Astrocyte (in vitro differentiated cells and primary cell): ENCODE data around the gene LZTS2.

Experiments
- EZH2 ChIP-seq: IDR thresholded peaks from 2 replicates; pipeline ENCODE4 v1.6.1; 2012; ENCODE audit warnings: mild to moderate bottlenecking, low read length, inconsistent platforms; ENCODE audit not compliant: insufficient read depth
- TF ChIP-seq, protein P1 (sequence below): IDR thresholded peaks from 2 replicates; pipeline ENCODE4 v1.5.1; 2011; ENCODE audit warnings: low read depth, mild to moderate bottlenecking, inconsistent platforms, low read length, moderate library complexity; ENCODE audit not compliant: insufficient read depth

- TF ChIP-seq, protein P1, sequence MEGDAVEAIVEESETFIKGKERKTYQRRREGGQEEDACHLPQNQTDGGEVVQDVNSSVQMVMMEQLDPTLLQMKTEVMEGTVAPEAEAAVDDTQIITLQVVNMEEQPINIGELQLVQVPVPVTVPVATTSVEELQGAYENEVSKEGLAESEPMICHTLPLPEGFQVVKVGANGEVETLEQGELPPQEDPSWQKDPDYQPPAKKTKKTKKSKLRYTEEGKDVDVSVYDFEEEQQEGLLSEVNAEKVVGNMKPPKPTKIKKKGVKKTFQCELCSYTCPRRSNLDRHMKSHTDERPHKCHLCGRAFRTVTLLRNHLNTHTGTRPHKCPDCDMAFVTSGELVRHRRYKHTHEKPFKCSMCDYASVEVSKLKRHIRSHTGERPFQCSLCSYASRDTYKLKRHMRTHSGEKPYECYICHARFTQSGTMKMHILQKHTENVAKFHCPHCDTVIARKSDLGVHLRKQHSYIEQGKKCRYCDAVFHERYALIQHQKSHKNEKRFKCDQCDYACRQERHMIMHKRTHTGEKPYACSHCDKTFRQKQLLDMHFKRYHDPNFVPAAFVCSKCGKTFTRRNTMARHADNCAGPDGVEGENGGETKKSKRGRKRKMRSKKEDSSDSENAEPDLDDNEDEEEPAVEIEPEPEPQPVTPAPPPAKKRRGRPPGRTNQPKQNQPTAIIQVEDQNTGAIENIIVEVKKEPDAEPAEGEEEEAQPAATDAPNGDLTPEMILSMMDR = peak; percentile 57
- TF ChIP-seq EZH2 = no peak
Measured at GRCh38 chr10:100997360-100998182, 2.0 kb upstream of the LZTS2 start.
